GM19468 (cell line): Measurements from ENCODE around the gene NCCRP1.
A peak's percentile ranks its signal among the peaks of the same experiment; 100 is the strongest.
"Not testable (repeated sequence)": the region's sequence is repeated elsewhere in the genome, so short reads cannot be mapped to it uniquely, and the experiment has no call there.

ENCODE experiments used
- ATAC-seq: cut with Tn5 transposase; IDR thresholded peaks from one replicate; pipeline ENCODE4 v1.9.1; 2021; ENCODE audit warnings: mild to moderate bottlenecking, moderate library complexity, moderate number of reproducible peaks; ENCODE audit not compliant: unreplicated experiment; ENCODE audit errors: extremely low read depth

The NCCRP1 gene

GRCh38 chr19:39203372-39204341 lies 6.9 kb downstream of the NCCRP1 start, which contains the start of gene SYCN:
Gene SYCN, minus strand, starts transcription at chr19:39204263. Its CDS starts 9 bp downstream, at chr19:39204254.
- no peak for ATAC-seq

DNA sequence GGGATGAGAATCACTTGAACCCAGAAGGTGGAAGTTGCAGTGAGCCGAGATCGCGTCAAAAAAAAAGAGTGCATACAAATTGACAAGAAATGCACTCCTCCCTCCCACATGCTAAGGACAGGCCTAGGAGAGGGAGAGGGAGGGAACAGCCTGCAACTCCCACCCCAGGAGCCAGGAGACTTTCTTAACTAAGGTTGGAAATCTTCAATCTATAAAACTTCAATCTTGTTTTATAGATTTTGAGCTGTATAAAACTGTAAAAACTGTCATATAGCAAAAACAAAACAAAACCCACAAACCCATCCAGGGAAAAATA lies 8.6 kb downstream of the NCCRP1 start:
- no peak for ATAC-seq

DNA sequence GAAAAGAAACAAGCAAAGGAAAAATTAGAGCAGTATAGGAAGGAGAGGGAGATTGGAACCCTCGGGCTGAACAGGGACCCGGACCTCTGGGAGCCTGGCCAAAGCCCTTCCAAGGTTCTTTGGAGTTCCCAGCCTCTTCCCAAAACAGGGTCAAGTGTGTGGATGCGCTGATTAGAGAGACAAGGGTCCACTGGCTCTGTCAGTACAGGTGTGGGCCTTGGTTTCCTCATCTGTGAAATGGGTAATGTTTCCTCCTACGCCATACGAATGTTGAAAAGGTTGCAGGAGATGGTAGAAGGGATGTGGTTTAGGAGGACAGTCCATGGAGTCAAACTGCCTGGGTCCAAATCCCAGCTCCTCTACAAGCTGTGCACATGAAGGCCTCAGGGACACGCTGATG lies 9.4 kb downstream of the NCCRP1 start:
- ATAC-seq: no peak

GRCh38 chr19:39207293-39207836 lies 10.6 kb downstream of the NCCRP1 start:
- no peak for ATAC-seq

DNA sequence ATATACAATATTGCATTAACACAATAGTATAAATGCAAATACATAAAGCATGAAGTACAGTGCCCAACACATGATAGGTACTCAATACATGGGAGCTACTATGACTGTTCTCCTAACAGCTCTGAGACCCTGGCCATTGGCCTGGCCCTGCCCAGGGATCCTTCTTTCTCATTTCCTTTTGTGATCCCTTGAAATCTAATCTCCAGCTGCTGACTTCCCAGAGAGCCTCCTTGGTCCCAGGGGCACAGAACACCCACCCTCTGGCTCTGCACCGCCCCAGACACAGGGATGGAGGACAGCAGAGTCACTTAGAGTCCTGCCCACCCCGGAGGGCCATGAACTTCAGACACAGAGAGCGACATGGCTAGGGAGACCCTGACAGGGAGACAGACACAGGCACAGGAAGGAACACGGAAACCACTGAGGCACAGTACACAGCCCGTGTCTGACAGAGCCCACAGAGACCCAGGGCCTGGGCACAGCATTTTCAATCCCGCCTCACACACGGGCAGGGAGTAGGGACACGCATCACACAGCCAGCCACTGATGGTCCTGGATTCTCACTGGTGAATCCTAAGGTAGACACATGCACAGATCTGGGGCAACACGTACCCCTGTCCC lies 11.5 kb downstream of the NCCRP1 start:
- ATAC-seq: no peak

DNA sequence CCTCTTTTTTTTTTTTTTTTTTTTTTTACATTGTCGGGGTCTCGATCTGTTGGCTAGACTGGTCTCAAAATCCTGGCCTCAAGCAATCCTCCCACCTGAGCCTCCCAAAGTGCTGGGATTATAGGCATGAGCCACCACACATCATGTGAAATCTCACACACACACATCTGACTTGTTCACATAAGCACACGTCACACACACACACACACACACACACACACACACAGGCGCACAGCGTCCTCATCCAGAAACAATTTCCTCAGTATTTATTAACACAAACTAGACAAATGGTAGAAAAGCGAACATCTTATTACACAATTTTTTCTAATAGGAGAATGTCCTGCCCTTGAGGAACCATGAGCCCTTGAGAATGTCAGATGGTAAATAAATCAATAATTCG lies 12.4 kb downstream of the NCCRP1 start:
- no peak for ATAC-seq

DNA sequence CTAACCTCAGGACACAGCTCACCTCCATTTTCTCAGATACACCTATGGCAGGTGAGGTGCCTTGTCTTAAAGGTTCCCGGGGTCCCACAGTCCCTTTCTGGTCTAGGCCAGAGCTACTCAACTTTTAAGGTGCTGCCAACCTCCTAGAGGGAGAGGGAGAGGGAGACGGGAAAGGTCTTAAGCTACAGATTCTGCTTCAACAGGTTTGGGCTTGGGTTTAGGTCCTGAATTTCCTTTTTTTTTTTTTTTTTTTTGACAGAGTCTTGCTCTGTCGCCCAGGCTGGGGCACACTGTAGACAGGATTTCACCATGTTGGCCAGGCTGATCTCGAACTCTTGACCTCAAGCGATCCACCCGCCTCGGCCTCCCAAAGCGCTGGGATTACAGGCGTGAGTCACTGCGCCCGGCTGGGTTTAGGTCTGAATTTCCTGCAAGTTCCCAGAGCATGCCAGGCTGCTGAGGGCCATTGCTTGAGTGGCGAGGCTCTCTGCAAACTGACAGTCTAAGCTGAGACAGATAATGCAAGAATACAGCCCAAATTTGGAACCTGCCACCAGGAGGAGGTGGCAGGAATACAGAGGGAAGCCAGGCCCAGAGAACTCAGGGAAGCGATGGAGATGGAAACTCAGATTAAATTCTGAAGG lies 15.1 kb downstream of the NCCRP1 start:
- ATAC-seq: no peak

- no peak for ATAC-seq
Measured at GRCh38 chr19:39212375-39212742, 15.6 kb downstream of the NCCRP1 start.

DNA sequence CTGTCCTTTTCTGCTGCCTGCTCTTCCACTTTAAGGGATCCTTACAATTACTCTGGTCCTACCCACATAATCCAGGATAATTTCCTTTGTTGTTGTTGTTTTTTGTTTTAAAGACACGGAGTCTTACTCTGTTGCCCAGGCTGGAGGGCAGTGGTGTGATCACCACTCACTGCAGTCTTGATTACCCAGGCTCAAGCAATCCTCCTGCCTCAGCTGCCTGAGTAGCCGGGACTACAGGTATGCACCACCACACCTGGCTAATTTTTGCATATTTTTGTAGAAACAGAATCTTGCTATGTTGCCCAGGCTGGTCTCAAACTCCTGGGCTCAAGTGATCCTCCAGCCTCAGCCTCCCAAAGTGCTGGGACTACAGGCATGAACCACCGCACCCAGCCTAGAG lies 18.6 kb downstream of the NCCRP1 start:
- ATAC-seq: not testable (repeated sequence)

DNA sequence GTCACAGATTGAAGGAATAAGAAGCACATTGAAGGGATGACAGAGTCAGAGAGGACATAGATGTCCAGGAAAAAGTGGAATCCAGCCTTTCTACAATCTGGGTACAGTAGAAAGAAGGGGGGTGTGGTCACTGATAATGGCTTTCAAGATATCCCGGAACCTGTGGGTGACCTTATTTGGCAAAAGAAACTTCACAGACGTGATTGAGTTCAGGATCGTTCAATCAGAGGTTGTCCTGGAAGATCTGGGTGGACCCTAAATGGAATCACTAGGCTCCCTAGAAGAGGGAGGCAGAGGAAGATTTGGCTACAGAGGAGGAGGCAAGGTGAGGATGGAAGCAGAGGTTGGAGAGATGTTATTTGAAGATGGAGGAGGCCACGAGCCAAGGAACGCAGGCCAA lies 20.3 kb downstream of the NCCRP1 start:
- ATAC-seq: no peak

- no peak for ATAC-seq
Measured at GRCh38 chr19:39218230-39219007, 21.7 kb downstream of the NCCRP1 start.

- ATAC-seq: not testable (repeated sequence)
Measured at GRCh38 chr19:39219108-39219507, 22.3 kb downstream of the NCCRP1 start.

DNA sequence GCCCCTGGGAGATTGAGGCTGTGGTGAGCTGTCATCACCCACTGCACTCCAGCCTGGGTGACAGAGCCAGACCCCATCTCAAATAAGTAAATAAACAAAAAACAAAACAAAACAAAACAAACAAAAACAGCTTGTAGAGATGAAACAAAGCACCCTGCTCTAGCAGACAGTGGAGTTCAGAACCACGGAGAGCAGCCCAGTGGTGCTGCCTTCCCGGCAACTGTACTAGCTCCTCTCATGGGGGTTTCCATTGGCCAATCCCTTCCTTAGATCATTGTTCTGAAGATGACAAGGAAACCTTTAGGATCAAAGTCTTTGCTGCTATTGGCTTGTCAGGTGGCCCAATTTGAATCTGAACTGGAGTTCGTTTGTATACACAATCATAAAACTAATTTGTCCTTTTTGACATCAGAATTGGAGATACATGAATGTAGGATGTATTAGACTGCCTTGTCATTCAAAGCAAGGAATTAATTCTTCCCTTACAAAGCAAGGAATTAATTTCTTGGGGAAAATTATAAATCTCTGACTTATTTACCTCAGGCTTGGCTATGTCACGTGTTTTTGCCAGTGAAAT lies 27.0 kb downstream of the NCCRP1 start:
- ATAC-seq: no peak

DNA sequence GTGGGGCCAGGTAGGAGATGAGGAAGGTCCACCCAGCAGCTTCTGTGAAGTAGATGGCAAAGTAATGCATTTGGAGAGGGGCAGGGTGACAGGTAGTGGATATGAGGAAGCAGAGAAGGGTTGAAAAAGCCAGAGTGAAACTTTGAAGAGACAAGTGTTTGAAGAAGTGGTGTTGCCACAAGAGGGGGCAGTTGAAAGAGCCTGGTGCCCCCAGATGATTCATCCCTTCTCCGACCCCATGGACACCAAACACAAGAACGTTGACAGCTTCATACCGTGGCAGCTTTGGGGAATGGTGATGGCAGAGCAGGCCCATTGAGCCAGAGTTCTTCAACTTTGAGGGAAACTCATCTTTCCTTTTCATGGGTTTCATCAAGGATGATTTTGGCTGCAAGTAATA lies 28.1 kb downstream of the NCCRP1 start:
- ATAC-seq: no peak

DNA sequence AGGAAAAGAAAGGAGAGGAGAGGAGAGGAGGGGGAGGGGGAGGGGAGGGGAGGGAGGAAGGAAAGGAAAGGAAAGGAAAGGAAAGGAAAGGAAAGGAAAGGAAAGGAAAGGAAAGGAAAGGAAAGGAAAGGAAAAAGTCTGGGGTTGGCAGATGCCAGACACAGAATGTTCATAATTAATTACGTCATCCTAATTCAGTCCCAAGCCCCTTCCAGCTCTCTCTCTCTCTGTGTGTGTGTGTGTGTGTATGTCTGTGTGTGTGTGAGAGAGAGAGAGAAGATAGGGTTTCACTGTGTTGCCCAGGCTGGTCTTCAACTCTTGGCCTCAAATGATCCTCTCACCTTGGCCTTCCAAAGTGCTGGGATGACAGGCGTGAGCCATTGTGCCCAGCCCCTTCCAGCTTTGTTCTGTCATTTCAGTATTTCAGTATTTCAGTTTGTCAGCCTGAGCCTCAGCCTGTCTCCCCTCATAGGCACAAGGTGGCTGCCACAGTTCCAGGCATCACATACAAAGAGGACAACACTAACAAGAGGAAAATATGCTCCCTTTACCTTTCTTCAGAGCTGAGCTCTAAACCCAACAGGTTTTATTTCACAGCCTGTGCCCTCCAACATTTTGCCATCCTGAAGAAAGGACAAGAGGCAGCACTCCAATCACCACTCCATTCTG lies 33.5 kb downstream of the NCCRP1 start:
- ATAC-seq: no peak

GRCh38 chr19:39232708-39233107 lies 35.9 kb downstream of the NCCRP1 start:
- ATAC-seq: no peak

- ATAC-seq: no peak
Measured at GRCh38 chr19:39236527-39236926, 39.8 kb downstream of the NCCRP1 start.

DNA sequence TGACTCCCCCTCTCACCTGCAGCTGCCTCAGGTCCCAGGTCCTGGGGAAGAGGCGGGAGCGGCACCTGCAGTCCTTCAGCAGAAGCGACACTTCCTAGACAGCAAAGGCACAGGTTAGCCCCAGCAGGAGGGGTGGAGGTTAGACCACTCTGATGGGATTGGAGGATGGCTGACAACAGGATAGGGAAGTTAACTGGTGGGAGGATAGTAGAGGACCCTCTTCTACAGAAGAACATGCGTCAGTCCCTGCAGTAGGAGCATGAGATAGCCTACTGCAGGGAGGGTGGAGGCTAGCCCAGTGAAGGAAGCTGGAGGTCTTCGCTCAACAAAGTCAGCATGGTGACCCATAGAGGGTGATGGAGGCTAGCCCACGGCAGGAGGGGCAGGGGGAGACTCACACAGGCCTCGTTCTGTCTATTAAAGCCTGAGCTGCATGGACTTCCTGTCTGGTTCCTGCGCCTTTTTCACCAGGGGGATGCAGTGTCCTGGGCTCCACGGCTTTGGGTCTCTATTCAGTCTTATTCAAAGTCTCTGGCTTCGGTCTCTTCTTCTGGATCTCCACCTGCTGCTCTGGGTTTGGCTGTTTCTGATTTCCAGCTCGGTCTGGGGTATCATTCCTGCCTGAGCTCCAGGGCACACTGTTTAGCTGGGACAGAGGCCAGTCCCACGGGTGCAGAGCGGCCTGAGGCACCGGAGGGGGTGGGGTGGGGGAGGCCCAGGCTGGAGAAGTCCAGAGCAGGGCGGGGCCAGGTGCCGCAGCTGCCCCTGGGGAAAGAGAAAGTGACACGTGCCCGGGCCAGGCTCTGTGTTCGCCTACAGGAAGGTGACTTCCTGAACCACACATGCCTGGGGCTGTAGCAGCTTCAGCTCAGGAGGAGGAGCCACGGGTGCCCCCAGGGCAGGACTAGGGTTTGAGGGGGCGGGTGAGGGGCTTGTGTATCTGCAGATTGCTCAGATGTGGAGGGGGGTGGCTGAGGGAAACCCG lies 40.7 kb downstream of the NCCRP1 start:
- peak; percentile 58 for ATAC-seq
